ENCODE data around the gene CRB2.

Gene CRB2

GRCh38 chr9:123426406-123426805 is 70.4 kb downstream of the CRB2 start:
- TF ChIP-seq, protein P1, sequence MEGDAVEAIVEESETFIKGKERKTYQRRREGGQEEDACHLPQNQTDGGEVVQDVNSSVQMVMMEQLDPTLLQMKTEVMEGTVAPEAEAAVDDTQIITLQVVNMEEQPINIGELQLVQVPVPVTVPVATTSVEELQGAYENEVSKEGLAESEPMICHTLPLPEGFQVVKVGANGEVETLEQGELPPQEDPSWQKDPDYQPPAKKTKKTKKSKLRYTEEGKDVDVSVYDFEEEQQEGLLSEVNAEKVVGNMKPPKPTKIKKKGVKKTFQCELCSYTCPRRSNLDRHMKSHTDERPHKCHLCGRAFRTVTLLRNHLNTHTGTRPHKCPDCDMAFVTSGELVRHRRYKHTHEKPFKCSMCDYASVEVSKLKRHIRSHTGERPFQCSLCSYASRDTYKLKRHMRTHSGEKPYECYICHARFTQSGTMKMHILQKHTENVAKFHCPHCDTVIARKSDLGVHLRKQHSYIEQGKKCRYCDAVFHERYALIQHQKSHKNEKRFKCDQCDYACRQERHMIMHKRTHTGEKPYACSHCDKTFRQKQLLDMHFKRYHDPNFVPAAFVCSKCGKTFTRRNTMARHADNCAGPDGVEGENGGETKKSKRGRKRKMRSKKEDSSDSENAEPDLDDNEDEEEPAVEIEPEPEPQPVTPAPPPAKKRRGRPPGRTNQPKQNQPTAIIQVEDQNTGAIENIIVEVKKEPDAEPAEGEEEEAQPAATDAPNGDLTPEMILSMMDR (IDR thresholded peaks at IDR 0.05; ENCODE audit: insufficient read depth, low read depth, low read length, missing control alignments): no peak
- peak; percentile 20 for DNase-seq (ENCODE audit: low read depth)
- no peak overlapping the region for H3K4me3 ChIP-seq (ENCODE audit: low read length)
